Fibroblast of lung (primary cell): ENCODE data around the gene VN1R5.

Experiments
- CTCF ChIP-seq, 2 donors: IDR thresholded peaks in 1 of 2; conservative IDR thresholded peaks in 1 of 2; 1 replicate in 1 of 2; 2 replicates in 1 of 2; pipeline ENCODE4 v1.5.1; 2011 to 2012; ENCODE audit warnings: low read length in 2 of 2, control low read depth in 1 of 2, inconsistent platforms in 1 of 2, low read depth in 1 of 2, mild to moderate bottlenecking in 1 of 2
- EZH2 ChIP-seq: IDR thresholded peaks from 2 replicates; pipeline ENCODE4 v1.5.1; 2012; ENCODE audit warnings: low read length, control low read depth, mild to moderate bottlenecking; ENCODE audit errors: missing control alignments

- TF ChIP-seq CTCF (conservative IDR thresholded peaks at IDR 0.05 in 1 of 2, IDR thresholded peaks at IDR 0.05 in 1 of 2; ENCODE audit: low read depth in 1 of 2, low read length in 2 of 2) (no peak), EZH2 (no peak)
Measured at GRCh38 chr1:247224822-247225221, 31.1 kb upstream of the VN1R5 start.
